CD14-positive monocyte (primary cell): ENCODE measurements around the gene RIPOR3. TPM values are rescaled to one million over a fixed set of nuclear protein-coding genes. Genes with fewer than 3 reads are reported as not detected.

Experiments used
- DNase-seq, 3 donors: peaks; one replicate each; pipeline ENCODE4 v3.0.0-alpha.2; 2011 to 2022
- H2AFZ ChIP-seq: 2 replicates; pipeline ENCODE4 v1.6.0; 2012; ENCODE audit warnings: mild to moderate bottlenecking, low read depth, low read length, inconsistent platforms; ENCODE audit not compliant: insufficient read depth, poor library complexity, severe bottlenecking
- H3K27ac ChIP-seq, 2 donors: 1 replicate in 1 of 2; 2 replicates in 1 of 2; pipeline ENCODE4 v1.5.1; 2012 to 2013; ENCODE audit warnings: low read length in 2 of 2, control low read depth in 1 of 2, inconsistent platforms in 1 of 2, low read depth in 1 of 2, mild to moderate bottlenecking in 1 of 2
- H3K27me3 ChIP-seq, 2 donors: one replicate each; pipeline versions ENCODE4 v1.6.0 to v1.6.1; 2011 to 2013; ENCODE audit warnings: low read length in 2 of 2; ENCODE audit not compliant: control insufficient read depth in 2 of 2, insufficient read depth in 2 of 2
- H3K36me3 ChIP-seq, 2 donors: replicated peaks in 1 of 2; 1 replicate in 1 of 2; 2 replicates in 1 of 2; pipeline versions ENCODE4 v1.5.1 to v1.6.1; 2012 to 2013; ENCODE audit warnings: low read length in 2 of 2, control low read depth in 1 of 2, inconsistent platforms in 1 of 2, mild to moderate bottlenecking in 1 of 2; ENCODE audit not compliant: insufficient read depth in 2 of 2, control insufficient read depth in 1 of 2
- H3K4me1 ChIP-seq, 2 donors: 1 replicate in 1 of 2; 2 replicates in 1 of 2; pipeline versions ENCODE4 v1.5.1 to v1.6.1; 2012 to 2013; ENCODE audit warnings: low read length in 2 of 2, control low read depth in 1 of 2, inconsistent platforms in 1 of 2, mild to moderate bottlenecking in 1 of 2, moderate library complexity in 1 of 2; ENCODE audit not compliant: insufficient read depth in 2 of 2, control insufficient read depth in 1 of 2
- H3K4me2 ChIP-seq: replicated peaks from 2 replicates; pipeline ENCODE3; 2012; ENCODE audit warnings: low read length, moderate library complexity, mild to moderate bottlenecking; ENCODE audit not compliant: poor library complexity, severe bottlenecking; ENCODE audit errors: extremely low read depth
- H3K4me3 ChIP-seq, 3 experiments: fragments of 200-600 bp in 1 of 3; sonication (generic) in 1 of 3; replicated peaks in 1 of 3; 1 replicate in 2 of 3; 2 replicates in 1 of 3; pipeline ENCODE4 v1.5.1; 2011 to 2013; ENCODE audit warnings: low read length in 3 of 3, mild to moderate bottlenecking in 3 of 3, control low read depth in 2 of 3, low read depth in 2 of 3, inconsistent platforms in 1 of 3, moderate library complexity in 1 of 3
- H3K79me2 ChIP-seq: 2 replicates; pipeline ENCODE4 v1.6.0; 2012; ENCODE audit warnings: mild to moderate bottlenecking, control low read depth, inconsistent platforms, low read length, moderate library complexity; ENCODE audit not compliant: insufficient read depth
- H3K9ac ChIP-seq: 2 replicates; pipeline ENCODE4 v1.6.0; 2017; ENCODE audit warnings: low read length, mild to moderate bottlenecking; ENCODE audit not compliant: insufficient read depth, poor library complexity, severe bottlenecking
- H3K9me3 ChIP-seq, 2 donors: replicated peaks in 1 of 2; 1 replicate in 1 of 2; 2 replicates in 1 of 2; pipeline versions ENCODE4 v1.5.1 to v1.6.1; 2012 to 2013; ENCODE audit warnings: low read length in 2 of 2, control low read depth in 1 of 2; ENCODE audit not compliant: control insufficient read depth in 1 of 2, insufficient read depth in 1 of 2
- H4K20me1 ChIP-seq: 2 replicates; pipeline ENCODE4 v1.6.0; 2012; ENCODE audit warnings: mild to moderate bottlenecking, low read length, control low read depth, moderate library complexity; ENCODE audit not compliant: insufficient read depth
- H3K27ac Mint-ChIP-seq, 7 donors: one replicate each; pipeline ENCODE4 v1.8.0; 2020; ENCODE audit warnings: mild to moderate bottlenecking in 7 of 7, mixed read lengths in 7 of 7, moderate library complexity in 6 of 7, inconsistent platforms in 2 of 7
- H3K27me3 Mint-ChIP-seq, 3 donors: one replicate each; pipeline ENCODE4 v1.8.0; 2021 to 2022; ENCODE audit warnings: low read depth in 3 of 3, mild to moderate bottlenecking in 3 of 3, mixed read lengths in 3 of 3, moderate library complexity in 3 of 3, inconsistent platforms in 1 of 3
- H3K36me3 Mint-ChIP-seq, 2 donors: one replicate each; pipeline ENCODE4 v1.8.0; 2020; ENCODE audit warnings: mixed read lengths in 2 of 2, inconsistent platforms in 1 of 2, mild to moderate bottlenecking in 1 of 2
- H3K4me1 Mint-ChIP-seq: one replicate; pipeline ENCODE4 v1.8.0; 2020; ENCODE audit warnings: mild to moderate bottlenecking, mixed read lengths
- H3K4me3 Mint-ChIP-seq, 2 donors: one replicate each; pipeline ENCODE4 v1.8.0; 2020; ENCODE audit warnings: mild to moderate bottlenecking in 2 of 2, mixed read lengths in 2 of 2, moderate library complexity in 1 of 2
- H3K9me3 Mint-ChIP-seq, 7 donors: one replicate each; pipeline ENCODE4 v1.8.0; 2020 to 2022; ENCODE audit warnings: mixed read lengths in 7 of 7, mild to moderate bottlenecking in 6 of 7, moderate library complexity in 6 of 7, inconsistent platforms in 2 of 7
- CTCF ChIP-seq: fragments of 200-600 bp; IDR thresholded peaks from one replicate; pipeline ENCODE4 v1.8.0; 2022; ENCODE audit warnings: antibody characterized with exemption, mild to moderate bottlenecking
- WGBS: methylation state at CpG from one replicate; pipeline ENCODE4 v1.1.5; 2013; ENCODE audit warnings: missing lambda C conversion rate; ENCODE audit not compliant: insufficient coverage; 5-methylcytosine and 5-hydroxymethylcytosine counted together
- intact Hi-C, 2 donors: fragments of 100-400 bp; cut with micrococcal nuclease; formaldehyde crosslinking; loops; one replicate each; pipeline versions ENCODE4 v1.15.0 to v1.15.1; 2023
- polyA plus RNA-seq, 3 donors: library from polyadenylated mRNA; depleted of rRNA in 1 of 3; unstranded in 2 of 3; stranded (reverse) in 1 of 3; fragments of 300-500 nt in 2 of 3; fragments of >200 nt in 1 of 3; fragmentation: Illumina TruSeq in 2 of 3; gene quantifications; 1 replicate in 2 of 3; 2 replicates in 1 of 3; pipeline ENCODE4 v1.2.3, GENCODE V29; 2012 to 2021
- small RNA-seq: library from RNA; depleted of rRNA; stranded (forward); fragments of <200 nt; gene quantifications from one replicate; pipeline ENCODE3, GENCODE V24; 2012; ENCODE audit warnings: low read depth; ENCODE audit not compliant: insufficient read length

The RIPOR3 gene
- polyA plus RNA-seq, 3 donors: not detected

DNA sequence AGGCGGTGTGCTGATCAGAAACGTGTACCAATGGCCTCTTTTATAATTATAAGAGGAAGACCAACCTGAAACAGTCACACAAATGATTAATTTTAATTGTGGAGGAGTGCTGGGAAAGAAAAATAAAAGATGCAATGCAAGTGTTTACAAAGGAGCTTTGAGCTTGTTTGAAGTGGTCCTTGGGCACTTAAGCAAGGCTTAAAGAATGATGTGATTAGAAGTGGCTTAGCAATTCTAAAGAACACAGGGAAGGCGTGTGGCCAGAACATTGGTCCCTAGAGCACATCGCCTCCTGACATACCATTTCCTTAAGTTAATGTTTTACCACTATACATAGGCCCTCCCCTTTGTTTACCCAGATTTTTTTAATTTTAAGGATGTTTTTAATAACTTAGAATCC lies 155.0 kb downstream of the RIPOR3 start:
- no peak overlapping the region for H3K4me3 Mint-ChIP-seq
- Histone ChIP-seq H3K4me1 (peaks cover 34 to 44% of the 10 kb centered on the region in 2 donors), H3K27me3 (no peaks in the 10 kb centered on the region), H3K4me2 (no peak overlapping the region), H3K79me2 (peaks cover 100% of the 10 kb centered on the region), H3K9ac (no peak overlapping the region), H2AFZ (no peak overlapping the region), H3K9me3 (no peaks in the 10 kb centered on the region), H3K4me3 (no peak overlapping the region), H4K20me1 (peaks cover 100% of the 10 kb centered on the region), H3K36me3 (peaks cover 0 to 5% of the 10 kb centered on the region in 2 donors), H3K27ac (no peak overlapping the region)
- H3K27me3 Mint-ChIP-seq: no peaks in the 10 kb centered on the region
- peaks cover 10 to 25% of the 10 kb centered on the region in 2 donors for H3K36me3 Mint-ChIP-seq
- no CpG with 5 or more reads among the region's 4 CpGs for WGBS
- no peak for DNase-seq
- intact Hi-C loops: no loop called here
- peaks cover 0 to 12% (median 5%) of the 10 kb centered on the region in 7 donors for H3K9me3 Mint-ChIP-seq
- no peak overlapping the region for H3K27ac Mint-ChIP-seq
- TF ChIP-seq CTCF: no peak
- H3K4me1 Mint-ChIP-seq: peaks cover 66% of the 10 kb centered on the region

Small RNA genes within 50 kb of the gene (small RNA-seq; reads per million reads assigned to genes)
- gene MIR1302-5 (not detected), gene MIR645 (not detected), gene RF00019 (not detected)

Other genes with a start within 250 kb of the RIPOR3 start
- 10 to 100 TPM; 12.4 to 21.4 (median 19.1) TPM for gene PTPN1, start 181.2 kb downstream of the RIPOR3 start, polyA plus RNA-seq
- gene PARD6B, start 40.0 kb upstream of the RIPOR3 start, polyA plus RNA-seq: under 1 TPM; 0.04 to 0.13 (median 0.13) TPM
- gene BCAS4, start 103.5 kb upstream of the RIPOR3 start, polyA plus RNA-seq: 1 to 10 TPM in 1 of 3 donors, under 1 TPM in 2; 0.16 to 1.0 (median 0.69) TPM
- 10 to 100 TPM in 1 of 3 donors, 1 to 10 TPM in 2; 1.4 to 16.6 (median 3.3) TPM for gene ADNP, start 239.9 kb upstream of the RIPOR3 start, polyA plus RNA-seq